Activated naive CD4-positive, alpha-beta T cell treated with anti-CD3 and anti-CD28 coated beads for 36 hours (primary cell): ENCODE data around the gene DSCAM. TPM values are rescaled to one million over a fixed set of nuclear protein-coding genes. Genes with fewer than 3 reads are reported as not detected.

Experiments
- CTCF ChIA-PET: fragments of 350-600 bp; sonication (Branson Sonifier 250); formaldehyde crosslinking; loops from one replicate; lab custom pipeline; 2021; ENCODE audit warnings: antibody characterized with exemption; lab: Charles Lee
- DNase-seq: peaks from one replicate; pipeline ENCODE4 v3.0.0-alpha.2; 2020
- H3K27ac Mint-ChIP-seq: one replicate; pipeline ENCODE4 v1.8.0; 2021; ENCODE audit warnings: mild to moderate bottlenecking, mixed read lengths
- H3K27me3 Mint-ChIP-seq: one replicate; pipeline ENCODE4 v1.8.0; 2021; ENCODE audit warnings: low read depth, mixed read lengths
- H3K36me3 Mint-ChIP-seq: one replicate; pipeline ENCODE4 v1.8.0; 2021; ENCODE audit warnings: low read depth, mixed read lengths
- H3K4me1 Mint-ChIP-seq: one replicate; pipeline ENCODE4 v1.8.0; 2021; ENCODE audit warnings: low read depth, mixed read lengths
- H3K4me3 Mint-ChIP-seq: one replicate; pipeline ENCODE4 v1.8.0; 2021; ENCODE audit warnings: mild to moderate bottlenecking, moderate library complexity, mixed read lengths
- H3K9me3 Mint-ChIP-seq: one replicate; pipeline ENCODE4 v1.8.0; 2021; ENCODE audit warnings: mixed read lengths
- intact Hi-C: fragments of 100-400 bp; cut with micrococcal nuclease; formaldehyde crosslinking; loops from one replicate; pipeline ENCODE4 v1.15.1; 2023
- total RNA-seq, 2 experiments: library from RNA; stranded (reverse); gene quantifications; one replicate each; pipeline ENCODE4 v1.2.3, GENCODE V29; 2021

DSCAM gene
- total RNA-seq, 2 experiments from 2014 or later: not detected

DNA sequence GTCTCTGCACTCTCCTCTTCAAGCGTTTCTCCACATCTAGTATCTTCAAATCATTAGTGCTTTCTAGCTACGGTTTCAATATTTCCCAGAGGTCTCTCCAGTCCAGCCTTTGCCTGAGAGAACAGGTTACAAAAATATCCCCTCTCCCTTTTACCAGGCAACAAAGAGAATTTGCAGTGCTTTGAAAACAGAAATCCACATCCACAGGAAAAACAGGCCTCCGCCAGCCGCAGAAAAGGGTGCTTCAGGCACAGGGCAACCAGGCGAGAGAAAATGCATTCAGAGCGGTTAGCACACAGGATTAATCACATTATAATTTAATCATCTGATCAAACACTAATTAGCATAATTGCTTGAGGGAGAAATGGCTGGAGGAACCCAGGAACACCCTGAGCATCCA lies 13.8 kb downstream of the DSCAM start:
- H3K4me1 Mint-ChIP-seq: no peaks in the 10 kb centered on the region
- H3K27ac Mint-ChIP-seq: no peak overlapping the region
- H3K36me3 Mint-ChIP-seq: no peaks in the 10 kb centered on the region
- intact Hi-C loops: no loop called here
- H3K27me3 Mint-ChIP-seq: peaks cover 5% of the 10 kb centered on the region
- CTCF ChIA-PET: interaction anchor here (0.6 kb wide), 1 partner anchor 43 kb away, joined by 4 read pairs; no protein-coding TSS in a partner anchor
- DNase-seq: no peak
- no peak overlapping the region for H3K4me3 Mint-ChIP-seq
- H3K9me3 Mint-ChIP-seq: no peaks in the 10 kb centered on the region

DNA sequence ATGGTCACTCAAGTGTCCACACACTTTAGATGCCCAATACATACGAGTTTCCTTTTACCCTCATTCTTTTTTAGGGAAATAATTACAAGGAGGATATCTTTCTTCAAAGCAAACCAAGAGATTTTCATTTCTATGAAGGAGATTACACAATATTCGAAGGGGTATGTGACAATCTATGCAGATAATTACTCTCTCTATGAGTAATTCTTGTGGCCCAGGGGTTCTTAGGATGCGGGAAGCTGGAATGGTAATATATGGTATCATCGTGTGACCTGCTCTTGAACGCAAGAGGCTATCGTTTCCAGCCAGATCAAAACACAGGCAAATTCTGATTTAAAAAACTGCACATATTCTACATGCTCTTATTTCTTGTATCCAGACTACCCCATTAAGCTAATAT lies 14.6 kb downstream of the DSCAM start:
- CTCF ChIA-PET: no interaction called here
- peaks cover 5% of the 10 kb centered on the region for H3K27me3 Mint-ChIP-seq
- DNase-seq: no peak

DNA sequence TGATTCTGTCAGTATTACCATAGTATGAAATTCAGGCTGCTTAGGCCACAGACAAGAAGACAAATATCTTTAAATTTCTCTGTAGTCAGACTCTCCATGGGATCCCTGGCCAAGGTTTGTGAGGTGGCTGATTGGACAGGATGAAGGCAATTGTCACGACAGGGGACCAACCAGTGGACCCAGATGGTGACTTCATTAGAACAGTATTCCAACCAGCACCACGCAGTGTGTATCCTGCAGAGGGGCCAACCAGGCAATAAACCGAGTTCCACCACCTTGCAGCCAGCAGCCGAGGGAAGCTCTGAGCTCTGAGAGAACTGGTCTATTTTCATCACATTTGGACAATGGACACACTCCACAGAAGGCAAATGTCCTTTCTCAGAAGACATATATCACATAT lies 16.1 kb downstream of the DSCAM start:
- H3K27ac Mint-ChIP-seq: no peak overlapping the region
- CTCF ChIA-PET: interaction anchor here (1.6 kb wide), 1 partner anchor 11 kb away, joined by 3 read pairs; no protein-coding TSS in a partner anchor
- H3K4me3 Mint-ChIP-seq: no peak overlapping the region
- DNase-seq: no peak
- H3K36me3 Mint-ChIP-seq: no peaks in the 10 kb centered on the region
- no peaks in the 10 kb centered on the region for H3K9me3 Mint-ChIP-seq
- no peaks in the 10 kb centered on the region for H3K4me1 Mint-ChIP-seq
- intact Hi-C loops: no loop called here
- peaks cover 4% of the 10 kb centered on the region for H3K27me3 Mint-ChIP-seq

More for the DNA sequence above, 14.6 kb downstream of the DSCAM start:
- Mint-ChIP-seq H3K4me3 (no peak overlapping the region), H3K27ac (no peak overlapping the region), H3K9me3 (no peaks in the 10 kb centered on the region), H3K4me1 (no peaks in the 10 kb centered on the region), H3K36me3 (no peaks in the 10 kb centered on the region)
- intact Hi-C loops: no loop called here

DNA sequence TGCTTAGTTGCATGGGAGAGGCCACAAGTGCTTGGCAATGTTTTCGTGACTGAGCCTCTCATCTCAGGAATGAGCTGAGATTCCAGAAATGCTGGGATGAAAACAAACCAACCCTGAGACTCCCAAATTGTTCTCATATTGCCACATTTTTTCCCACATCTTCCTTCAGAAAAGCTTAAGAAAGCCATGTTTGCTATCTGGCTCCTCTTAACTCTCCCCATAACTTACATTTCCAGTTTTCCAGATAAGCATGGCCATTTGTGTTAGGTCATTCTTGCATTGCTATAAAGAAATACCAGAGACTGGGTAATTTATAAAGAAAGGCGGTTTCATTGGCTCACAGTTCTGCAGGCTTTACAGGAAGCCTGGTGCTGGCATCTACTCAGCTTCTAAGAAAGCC lies 17.2 kb downstream of the DSCAM start:
- no peak for DNase-seq
- Mint-ChIP-seq H3K9me3 (no peaks in the 10 kb centered on the region), H3K4me3 (no peak overlapping the region), H3K27ac (no peak overlapping the region), H3K27me3 (peaks cover 4% of the 10 kb centered on the region), H3K36me3 (no peaks in the 10 kb centered on the region), H3K4me1 (no peaks in the 10 kb centered on the region)
- intact Hi-C loops: no loop called here
- CTCF ChIA-PET: no interaction called here

DNA sequence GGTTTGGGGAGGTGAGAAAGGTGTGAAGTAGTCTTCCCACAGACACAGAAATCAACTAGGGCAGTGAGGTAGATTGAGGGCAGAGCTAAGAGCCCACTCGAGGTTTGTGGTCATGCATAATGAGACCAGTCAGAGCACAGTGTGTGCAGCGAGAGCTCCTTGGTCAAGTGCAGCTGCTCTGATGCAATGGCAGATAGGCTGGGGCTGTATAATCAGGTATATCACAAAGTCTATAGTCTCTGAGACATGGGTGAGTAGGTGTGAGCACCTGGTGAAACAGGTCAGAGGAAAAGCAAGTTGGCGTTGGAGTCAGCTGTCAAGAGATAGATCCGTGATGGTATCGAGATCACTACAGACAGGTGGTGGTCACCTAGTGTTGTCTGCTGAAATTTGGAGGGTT lies 17.6 kb downstream of the DSCAM start:
- H3K36me3 Mint-ChIP-seq: no peaks in the 10 kb centered on the region
- peaks cover 4% of the 10 kb centered on the region for H3K27me3 Mint-ChIP-seq
- H3K4me1 Mint-ChIP-seq: no peaks in the 10 kb centered on the region
- no peaks in the 10 kb centered on the region for H3K9me3 Mint-ChIP-seq
- H3K4me3 Mint-ChIP-seq: no peak overlapping the region
- DNase-seq: no peak
- intact Hi-C loops: no loop called here
- CTCF ChIA-PET: no interaction called here
- H3K27ac Mint-ChIP-seq: no peak overlapping the region

DNA sequence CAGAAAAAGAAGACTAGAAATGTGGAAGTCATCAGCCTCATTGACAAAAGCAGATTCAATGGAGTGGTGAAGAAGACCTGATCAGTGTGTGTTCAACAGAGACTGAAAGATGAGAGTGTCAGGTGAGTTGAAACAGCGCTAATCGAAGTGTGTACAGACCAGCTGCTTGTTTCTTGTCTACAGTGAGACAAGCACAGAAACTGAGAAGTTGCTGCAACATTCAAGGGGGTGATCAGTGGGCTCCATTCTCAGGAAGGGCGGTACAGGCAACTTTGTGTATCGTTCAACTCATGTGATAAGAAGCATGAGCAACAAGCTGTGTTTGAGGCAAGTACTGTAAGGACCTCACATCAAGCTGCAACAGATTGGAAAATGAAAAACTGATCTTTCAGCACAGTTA lies 19.4 kb downstream of the DSCAM start:
- CTCF ChIA-PET: no interaction called here
- no peak overlapping the region for H3K27ac Mint-ChIP-seq
- intact Hi-C loops: no loop called here

DNA sequence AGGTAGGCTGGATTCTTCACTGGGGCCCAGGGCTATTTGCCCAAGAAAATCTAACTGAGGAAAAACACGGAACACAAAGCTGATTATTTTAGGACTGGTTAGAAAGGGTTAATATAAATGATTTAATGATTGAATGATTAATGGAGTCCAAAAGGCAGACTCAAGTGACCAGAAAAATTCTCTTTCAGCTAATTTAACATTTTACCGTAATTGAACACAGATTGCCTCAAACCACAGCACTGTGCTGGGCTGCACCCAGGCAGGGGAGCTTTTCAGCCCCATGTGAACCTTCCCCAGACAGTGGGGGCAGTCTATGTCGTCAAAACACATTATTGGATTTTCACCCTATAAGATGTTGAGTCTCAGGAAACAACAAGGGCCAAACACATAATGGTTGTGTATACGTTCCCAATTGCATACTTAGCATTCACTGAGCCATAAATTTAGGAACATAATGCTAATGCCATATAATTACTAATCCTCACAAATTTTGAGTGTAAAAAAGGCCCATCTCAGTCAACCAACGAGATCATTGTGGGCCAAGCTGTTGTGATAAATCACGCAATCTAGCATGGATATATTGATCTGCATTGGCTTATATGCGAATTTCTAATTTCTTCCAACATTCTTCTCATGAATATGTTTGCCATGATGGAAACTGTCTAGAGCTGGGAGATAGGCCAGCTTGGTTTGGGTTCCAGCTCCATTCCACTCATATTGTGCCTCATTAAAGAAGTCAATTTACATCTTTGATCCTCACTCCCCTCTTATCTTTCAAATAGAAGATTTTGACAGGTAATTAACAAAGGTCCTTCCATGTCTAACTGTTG lies 27.7 kb downstream of the DSCAM start:
- DNase-seq: no peak
- H3K27me3 Mint-ChIP-seq: no peaks in the 10 kb centered on the region
- H3K4me1 Mint-ChIP-seq: no peaks in the 10 kb centered on the region
- intact Hi-C loops: no loop called here
- CTCF ChIA-PET: interaction anchor here (1.4 kb wide), 1 partner anchor 12 kb away, joined by 3 read pairs; no protein-coding TSS in a partner anchor
- no peaks in the 10 kb centered on the region for H3K36me3 Mint-ChIP-seq
- H3K27ac Mint-ChIP-seq: no peak overlapping the region
- H3K9me3 Mint-ChIP-seq: peaks cover 2% of the 10 kb centered on the region
- no peak overlapping the region for H3K4me3 Mint-ChIP-seq

More for the DNA sequence above, 19.4 kb downstream of the DSCAM start:
- peaks cover 2% of the 10 kb centered on the region for H3K9me3 Mint-ChIP-seq
- H3K4me1 Mint-ChIP-seq: no peaks in the 10 kb centered on the region
- DNase-seq: no peak
- H3K4me3 Mint-ChIP-seq: no peak overlapping the region
- peaks cover 4% of the 10 kb centered on the region for H3K27me3 Mint-ChIP-seq
- no peaks in the 10 kb centered on the region for H3K36me3 Mint-ChIP-seq

DNA sequence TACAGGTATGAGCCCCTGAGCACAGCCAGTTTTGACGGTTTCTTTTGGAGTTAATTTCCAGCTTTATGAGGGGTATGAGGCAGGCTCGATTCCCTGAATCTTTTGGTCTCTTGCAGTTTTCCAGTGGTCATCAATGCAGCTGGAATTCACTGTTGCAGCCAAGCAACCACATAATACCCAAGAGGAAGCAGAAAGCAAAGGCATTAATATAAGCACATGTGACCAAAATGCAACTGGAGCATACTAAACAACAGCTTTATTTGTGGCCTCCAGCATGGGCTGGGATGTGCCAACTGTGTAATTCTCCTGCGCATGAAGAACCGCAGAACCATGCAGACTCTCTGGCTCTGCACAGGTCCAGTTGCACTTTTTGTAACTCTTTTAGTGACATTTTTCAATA lies 33.0 kb downstream of the DSCAM start:
- Mint-ChIP-seq H3K9me3 (no peaks in the 10 kb centered on the region), H3K27ac (no peak overlapping the region), H3K36me3 (no peaks in the 10 kb centered on the region), H3K27me3 (no peaks in the 10 kb centered on the region), H3K4me3 (no peak overlapping the region), H3K4me1 (no peaks in the 10 kb centered on the region)
- no peak for DNase-seq
- intact Hi-C loops: no loop called here
- CTCF ChIA-PET: interaction anchor here (0.7 kb wide), 1 partner anchor 394 kb away, joined by 4 read pairs; no protein-coding TSS in a partner anchor

DNA sequence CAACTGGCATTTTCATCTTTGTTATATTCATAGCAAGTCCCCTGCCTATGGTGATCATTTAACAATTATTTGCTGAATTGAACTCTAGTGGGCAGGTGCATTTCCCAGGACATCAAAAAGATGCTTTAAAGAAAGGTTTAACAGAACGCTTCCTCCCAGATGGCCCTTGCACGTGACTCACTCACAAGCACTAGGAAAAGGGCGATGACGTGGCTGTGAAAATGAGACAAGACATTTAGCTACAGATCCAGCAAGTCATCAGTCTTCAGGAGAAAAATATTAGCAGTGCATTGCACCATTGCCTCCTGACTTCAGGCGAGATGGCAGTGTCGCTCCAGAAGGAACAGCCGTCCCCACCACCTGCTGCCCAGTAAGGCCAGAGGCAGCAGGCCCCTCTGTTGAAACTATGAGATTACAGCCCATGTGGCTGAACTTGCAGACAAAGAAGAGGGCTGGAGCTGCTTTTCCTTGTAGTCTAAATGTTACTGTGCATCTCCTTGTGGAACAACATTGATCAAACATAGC lies 37.2 kb downstream of the DSCAM start:
- Mint-ChIP-seq H3K4me3 (no peak overlapping the region), H3K9me3 (no peaks in the 10 kb centered on the region)
- intact Hi-C loops: no loop called here

DNA sequence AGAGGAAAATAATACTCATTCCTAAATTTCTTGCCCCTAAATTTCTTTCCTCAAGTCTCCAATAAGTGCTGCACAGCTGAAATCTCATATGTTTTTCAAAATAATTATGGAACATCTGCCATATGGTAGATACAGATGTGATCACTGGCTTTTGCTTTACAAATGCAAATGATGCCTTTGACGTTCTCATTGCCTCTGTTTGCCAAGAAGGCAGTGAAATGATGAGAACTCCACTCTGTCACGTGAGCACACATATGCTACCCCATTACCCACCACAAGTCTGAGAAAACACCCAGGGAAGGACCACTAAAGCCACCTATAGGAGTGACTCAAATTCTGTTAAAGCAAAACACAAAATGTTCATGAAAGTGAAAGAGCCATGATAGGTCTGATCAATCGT lies 43.9 kb downstream of the DSCAM start:
- CTCF ChIA-PET: no interaction called here
- no peaks in the 10 kb centered on the region for H3K36me3 Mint-ChIP-seq
- no peak overlapping the region for H3K4me3 Mint-ChIP-seq
- DNase-seq: no peak
- peaks cover 8% of the 10 kb centered on the region for H3K27me3 Mint-ChIP-seq
- intact Hi-C loops: no loop called here
- H3K27ac Mint-ChIP-seq: no peak overlapping the region
- peaks cover 17% of the 10 kb centered on the region for H3K9me3 Mint-ChIP-seq
- no peaks in the 10 kb centered on the region for H3K4me1 Mint-ChIP-seq

More for the DNA sequence above, 37.2 kb downstream of the DSCAM start:
- Mint-ChIP-seq H3K36me3 (no peaks in the 10 kb centered on the region), H3K27me3 (peaks cover 3% of the 10 kb centered on the region), H3K27ac (no peak overlapping the region), H3K4me1 (no peaks in the 10 kb centered on the region)
- DNase-seq: no peak
- CTCF ChIA-PET: no interaction called here

DNA sequence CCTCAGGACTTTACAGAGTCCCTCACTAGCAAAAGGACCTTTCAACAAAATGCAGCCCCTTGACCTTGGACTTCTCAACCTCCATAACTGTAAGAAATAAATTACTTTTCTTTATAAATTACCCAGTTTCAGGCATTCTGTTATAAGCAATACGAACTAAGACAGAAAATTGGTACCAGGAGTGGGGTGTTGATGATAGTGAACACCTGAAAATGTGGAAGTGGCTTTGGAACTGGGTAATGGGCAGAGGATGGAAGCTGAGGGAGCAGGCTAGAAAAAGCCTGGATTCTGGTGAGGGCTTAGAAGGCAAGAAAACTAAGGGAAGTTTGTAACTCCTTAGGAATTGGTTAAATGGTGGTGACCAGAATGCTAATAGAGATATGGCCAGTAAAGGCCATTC lies 46.8 kb downstream of the DSCAM start:
- H3K4me3 Mint-ChIP-seq: no peak overlapping the region
- H3K27ac Mint-ChIP-seq: no peak overlapping the region
- no peaks in the 10 kb centered on the region for H3K4me1 Mint-ChIP-seq
- no peak for DNase-seq
- H3K27me3 Mint-ChIP-seq: peaks cover 8% of the 10 kb centered on the region
- peaks cover 22% of the 10 kb centered on the region for H3K9me3 Mint-ChIP-seq
- intact Hi-C loops: no loop called here
- CTCF ChIA-PET: no interaction called here
- no peaks in the 10 kb centered on the region for H3K36me3 Mint-ChIP-seq

DNA sequence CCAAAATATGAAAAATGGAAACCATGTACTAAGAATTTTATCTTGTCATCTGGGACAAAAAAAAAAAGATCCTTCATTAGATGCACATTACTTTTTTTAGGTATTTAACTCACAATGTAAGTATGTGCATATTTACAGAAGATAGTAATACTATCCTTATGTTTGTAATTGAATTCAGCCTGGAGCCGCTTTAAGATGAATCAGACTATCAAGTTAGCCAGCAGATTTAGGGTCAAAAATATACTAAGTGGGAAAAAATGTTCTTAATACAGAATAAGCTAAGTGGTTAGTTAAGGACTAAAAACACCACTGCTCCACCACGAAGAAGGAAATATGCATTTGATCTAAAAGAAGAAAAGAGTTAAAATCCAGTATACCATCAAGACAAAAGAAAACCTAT lies 49.1 kb downstream of the DSCAM start:
- no peak for DNase-seq
- CTCF ChIA-PET: interaction anchor here (0.6 kb wide), 1 partner anchor 69 kb away, joined by 3 read pairs; no protein-coding TSS in a partner anchor
- peaks cover 2% of the 10 kb centered on the region for H3K27me3 Mint-ChIP-seq
- H3K4me3 Mint-ChIP-seq: no peak overlapping the region
- H3K4me1 Mint-ChIP-seq: no peaks in the 10 kb centered on the region
- peaks cover 25% of the 10 kb centered on the region for H3K9me3 Mint-ChIP-seq
- no peak overlapping the region for H3K27ac Mint-ChIP-seq
- intact Hi-C loops: no loop called here
- H3K36me3 Mint-ChIP-seq: no peaks in the 10 kb centered on the region

DNA sequence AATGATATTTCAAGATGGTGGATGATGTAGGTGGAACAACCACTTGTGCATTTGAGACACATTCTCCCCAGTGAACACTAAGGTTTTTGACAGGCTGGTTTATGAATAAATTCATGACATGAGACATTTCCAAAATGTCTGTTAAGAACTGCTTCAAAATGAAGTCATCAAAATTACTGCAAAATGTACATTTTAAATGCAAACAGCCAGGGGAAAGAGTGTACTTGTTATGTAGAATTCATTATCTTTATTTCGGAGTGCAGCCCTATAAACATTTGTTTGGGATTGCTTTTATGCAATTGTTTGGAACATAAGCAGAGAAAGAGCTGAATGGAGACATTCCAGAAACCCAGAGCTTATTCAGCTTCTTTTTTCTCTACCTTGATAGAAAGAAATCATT lies 49.5 kb downstream of the DSCAM start:
- peaks cover 2% of the 10 kb centered on the region for H3K27me3 Mint-ChIP-seq
- H3K4me3 Mint-ChIP-seq: no peak overlapping the region
- no peak overlapping the region for H3K27ac Mint-ChIP-seq
- H3K36me3 Mint-ChIP-seq: no peaks in the 10 kb centered on the region
- CTCF ChIA-PET: no interaction called here
- intact Hi-C loops: no loop called here
- peaks cover 25% of the 10 kb centered on the region for H3K9me3 Mint-ChIP-seq
- DNase-seq: no peak
- no peaks in the 10 kb centered on the region for H3K4me1 Mint-ChIP-seq
